Activated T-helper 1 cell treated with Interleukin-2 at 50 U/mL for 16 hours (primary cell): Measurements from ENCODE around the gene SCRN1.

Experiments used
- DNase-seq: peaks from one replicate; pipeline ENCODE4 v3.0.0-alpha.2; 2020; ENCODE audit warnings: low read depth

SCRN1 gene, protein sequence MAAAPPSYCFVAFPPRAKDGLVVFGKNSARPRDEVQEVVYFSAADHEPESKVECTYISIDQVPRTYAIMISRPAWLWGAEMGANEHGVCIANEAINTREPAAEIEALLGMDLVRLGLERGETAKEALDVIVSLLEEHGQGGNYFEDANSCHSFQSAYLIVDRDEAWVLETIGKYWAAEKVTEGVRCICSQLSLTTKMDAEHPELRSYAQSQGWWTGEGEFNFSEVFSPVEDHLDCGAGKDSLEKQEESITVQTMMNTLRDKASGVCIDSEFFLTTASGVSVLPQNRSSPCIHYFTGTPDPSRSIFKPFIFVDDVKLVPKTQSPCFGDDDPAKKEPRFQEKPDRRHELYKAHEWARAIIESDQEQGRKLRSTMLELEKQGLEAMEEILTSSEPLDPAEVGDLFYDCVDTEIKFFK

DNA sequence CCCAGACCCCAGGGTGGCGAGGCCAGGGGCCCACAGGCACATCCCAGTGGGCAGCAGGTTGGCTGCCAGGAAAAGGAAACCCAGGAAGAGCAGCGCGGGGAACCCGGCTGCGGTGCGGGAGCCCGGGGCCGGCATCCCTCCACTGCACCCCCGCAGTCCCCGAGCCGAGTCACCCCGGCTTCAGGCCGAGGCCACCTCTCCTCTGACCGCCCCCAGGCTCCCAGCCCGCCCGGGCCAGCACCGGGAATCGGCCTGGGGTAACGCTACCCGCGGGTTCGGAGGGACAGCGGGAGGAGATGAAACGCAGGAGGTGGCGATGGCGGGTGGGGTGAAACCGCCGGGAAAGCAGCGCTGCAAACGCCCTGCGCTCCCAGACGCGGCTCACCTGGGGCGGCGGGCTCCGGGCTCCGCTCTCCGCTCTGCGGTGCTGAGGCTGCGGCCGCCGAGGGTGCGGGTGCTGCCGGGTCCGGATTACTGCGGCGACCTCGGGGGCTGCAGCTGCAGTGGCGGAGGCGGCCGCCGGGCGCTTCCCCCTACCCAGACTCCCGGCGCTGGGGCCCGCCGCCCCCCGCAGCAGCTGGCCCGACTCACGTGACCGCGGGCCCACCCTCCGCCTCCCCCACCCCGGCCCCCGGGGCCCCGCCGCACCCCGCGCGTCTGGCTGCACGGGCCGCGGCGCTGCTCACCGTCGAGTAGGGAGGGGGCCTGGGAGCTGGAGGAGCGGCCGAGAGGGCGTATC is at the start of gene SCRN1:
Gene SCRN1 (minus strand): TSS at position 545 of the 739 bp plus-strand sequence. CDS start 20,734 bp downstream, outside the sequence.
- peak; percentile 3 for DNase-seq

DNA sequence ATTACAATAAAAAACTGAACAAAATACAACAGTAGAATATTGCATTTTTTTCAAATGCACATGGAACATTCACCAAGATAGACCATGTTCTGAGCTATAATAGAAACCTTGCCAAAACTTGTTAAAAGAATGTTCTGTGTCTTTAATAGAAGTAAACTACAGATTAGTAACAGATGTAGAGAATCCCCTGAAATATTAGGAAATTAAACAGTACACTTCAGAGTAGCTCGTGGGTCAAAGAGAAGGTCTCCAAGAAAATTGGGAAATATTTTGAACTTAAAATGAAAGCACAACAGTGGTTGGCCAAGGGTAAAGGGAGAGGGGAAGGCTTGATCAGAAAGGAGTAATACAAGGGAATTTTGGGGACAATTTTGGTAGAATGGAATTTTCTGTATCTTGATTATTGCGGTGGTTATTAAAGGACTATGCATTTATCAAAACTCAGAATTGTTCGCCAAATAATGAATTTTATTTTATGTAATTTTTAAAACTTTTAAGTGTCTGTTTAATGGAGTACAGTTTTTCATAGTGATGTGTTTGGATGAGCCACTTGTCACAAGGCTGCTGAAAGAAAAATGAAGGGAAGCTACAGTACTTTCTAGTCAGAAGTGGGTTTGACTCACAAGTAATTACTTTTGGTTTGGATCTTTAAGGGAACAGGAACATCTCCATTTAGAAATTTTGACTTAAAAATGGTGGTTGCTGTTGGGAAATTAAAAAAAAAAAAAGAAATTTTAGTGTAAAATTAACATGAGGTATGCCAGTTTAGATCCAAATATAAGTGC is 48.8 kb upstream of the SCRN1 start:
- DNase-seq = no peak

DNA sequence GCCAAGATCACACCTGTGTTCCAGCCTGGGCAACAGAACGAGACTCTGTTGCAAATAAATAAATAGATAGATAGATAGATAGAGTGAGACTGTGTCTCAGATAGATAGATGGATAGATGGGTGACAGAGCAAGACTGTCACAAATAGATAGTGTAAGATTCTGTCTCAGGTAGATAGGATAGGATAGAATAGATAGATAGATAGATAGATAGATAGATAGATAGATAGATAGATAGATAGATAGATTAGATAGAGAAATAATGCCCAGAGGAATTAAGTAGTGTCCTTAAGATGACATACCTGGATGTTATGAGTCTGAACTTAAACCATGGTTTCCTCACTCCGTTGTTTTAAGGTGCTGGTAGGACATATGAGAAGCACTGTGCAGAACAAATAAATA is 46.6 kb upstream of the SCRN1 start:
- no peak for DNase-seq

DNA sequence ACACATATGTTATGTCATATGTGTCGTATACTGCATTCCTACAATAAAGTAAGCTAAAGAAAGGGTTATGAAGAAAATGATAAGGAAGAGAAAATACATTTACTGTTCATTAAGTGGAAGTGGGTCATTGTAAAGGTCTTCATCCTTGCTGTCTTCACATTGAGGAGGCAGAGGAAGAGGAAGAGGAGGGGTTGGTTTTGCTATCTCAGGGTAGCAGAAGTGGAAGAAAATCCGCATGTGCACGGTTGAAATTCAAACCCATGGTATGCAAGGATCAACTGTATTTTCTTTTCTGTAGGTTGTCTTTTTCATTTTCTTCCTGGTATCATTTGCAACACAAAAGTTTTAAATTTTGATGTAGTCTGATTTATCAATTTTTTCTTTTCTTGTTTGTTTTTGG is 44.9 kb upstream of the SCRN1 start:
- no peak for DNase-seq

DNA sequence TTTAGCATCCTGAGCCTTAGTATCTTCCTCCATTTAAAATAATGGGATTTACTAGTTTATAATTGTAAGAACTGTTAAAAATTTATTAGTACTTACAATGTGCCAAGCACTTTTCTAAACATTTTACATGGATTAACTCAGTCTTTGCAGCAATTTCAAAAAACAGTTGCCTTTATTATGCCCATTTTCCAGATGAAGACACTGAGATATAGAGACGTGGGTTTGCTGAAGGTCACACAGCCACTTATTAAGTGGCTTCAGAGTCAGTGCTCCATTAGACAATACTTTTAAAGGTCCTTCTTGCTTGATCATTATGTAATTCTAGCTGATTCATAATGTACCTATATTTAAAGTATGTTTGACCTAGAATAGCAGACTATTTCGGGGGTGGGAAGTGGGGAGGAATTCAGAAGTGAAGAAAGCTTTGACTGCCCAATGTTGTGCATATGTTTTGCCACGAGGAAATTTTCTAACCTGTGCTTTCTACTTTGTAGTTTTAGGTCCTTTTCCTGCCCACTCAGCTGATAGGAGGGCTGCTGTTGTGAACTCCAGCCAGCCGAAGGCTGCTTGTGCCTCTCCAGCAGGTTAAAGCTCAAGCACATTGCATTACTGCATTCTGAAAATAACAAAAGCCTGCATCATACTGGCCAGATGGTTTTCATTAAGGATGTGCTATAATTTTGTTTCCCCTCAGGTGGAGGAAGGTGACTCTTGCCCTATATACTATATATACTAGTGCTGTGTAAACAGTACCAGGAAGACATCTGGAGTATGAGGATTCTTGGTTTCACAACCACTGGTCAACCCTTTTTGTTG is 42.9 kb upstream of the SCRN1 start:
- no peak for DNase-seq

DNA sequence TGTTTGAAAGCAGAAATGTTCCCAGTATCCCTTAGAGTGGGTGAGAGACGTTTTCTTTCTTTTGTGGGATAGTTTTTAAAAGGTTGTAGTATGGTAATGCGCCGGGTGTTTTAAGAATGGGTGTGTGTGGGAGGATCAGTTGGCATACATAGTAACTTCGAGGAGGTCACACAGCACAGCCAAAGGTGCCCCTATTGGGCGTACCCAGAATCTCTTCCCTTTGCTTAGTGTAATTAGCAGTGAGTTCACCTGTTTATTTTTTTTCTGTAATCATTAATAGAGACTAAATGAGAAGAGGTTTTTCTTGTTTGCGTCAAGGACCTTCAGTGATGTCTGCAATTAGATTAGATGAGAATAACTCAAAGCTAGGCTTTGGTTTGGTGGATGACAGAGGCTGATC is 40.1 kb upstream of the SCRN1 start:
- DNase-seq = no peak

DNA sequence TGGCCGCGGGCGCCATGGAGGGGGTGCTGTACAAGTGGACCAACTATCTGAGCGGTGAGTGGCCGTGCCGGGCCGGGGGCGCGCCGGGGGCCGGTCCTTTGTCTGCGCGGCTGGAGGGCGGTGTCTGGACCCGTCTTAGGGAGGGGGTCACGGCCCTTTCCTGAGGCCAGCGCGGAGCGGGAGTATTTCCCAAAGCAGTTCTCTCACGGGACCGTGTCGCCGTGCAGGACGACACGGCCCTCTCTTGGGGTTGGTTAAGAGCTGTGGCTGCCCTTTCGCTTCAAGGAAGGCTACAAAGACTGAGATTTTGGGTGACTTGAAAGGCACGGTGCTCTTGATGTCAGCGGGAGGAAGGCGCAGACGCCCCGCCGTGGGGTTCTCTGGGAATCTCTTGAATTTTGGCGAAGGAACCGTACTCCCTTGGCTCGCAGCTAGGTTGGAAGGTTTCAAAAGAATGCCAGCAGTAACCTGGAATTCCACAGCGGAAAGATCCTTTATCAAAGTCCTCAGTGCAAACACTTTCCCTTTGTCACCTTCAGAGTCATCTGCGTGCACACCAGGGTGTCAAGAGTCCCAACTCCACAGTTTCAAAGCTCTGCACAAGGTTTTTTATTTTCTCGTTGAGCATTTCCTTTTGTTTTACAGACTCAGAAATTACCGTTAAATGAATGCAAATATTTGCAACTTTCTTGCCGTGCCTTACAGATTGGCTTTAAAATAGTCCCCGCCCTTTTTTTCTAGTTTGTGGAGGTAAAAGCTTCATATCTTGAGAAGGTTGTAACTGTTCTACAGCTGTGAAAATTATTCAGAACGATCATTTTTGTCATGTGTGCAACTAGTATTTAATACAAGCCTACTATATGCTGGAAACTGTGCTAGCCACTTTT is 39.4 kb upstream of the SCRN1 start:
- peak; percentile 5 for DNase-seq

DNA sequence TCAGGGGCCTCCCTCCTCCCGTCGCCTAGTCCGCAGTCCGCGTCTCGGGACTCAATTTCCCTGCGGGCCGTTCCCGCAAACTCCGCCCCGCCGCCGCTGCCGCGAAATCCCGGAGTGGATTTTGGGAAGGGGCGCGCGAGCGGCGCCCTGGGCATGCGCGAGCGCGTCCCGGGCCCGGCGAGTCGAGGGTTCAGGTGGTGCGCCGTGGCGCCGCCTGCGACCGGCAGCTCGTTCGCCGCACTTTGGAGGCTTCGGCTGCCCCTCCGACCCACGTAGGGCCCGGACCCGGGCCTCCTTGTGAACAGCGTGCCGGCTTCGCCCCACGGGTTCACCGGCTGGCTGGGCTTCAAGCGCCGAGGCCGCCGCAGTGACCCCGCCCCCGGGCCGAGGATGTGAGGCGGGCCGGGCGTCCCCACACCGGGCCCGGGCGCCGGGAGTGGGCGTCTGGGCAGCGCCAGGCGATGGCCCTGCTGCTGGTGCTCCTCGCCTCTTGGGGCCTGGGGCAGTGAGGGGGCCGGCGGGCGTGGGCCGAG is 38.7 kb upstream of the SCRN1 start, which contains the start of gene PLEKHA8:
Gene PLEKHA8 (plus strand): TSS at position 197 of the 533 bp plus-strand sequence. CDS start 351 bp downstream, outside the sequence.
- peak; percentile 83 for DNase-seq

DNA sequence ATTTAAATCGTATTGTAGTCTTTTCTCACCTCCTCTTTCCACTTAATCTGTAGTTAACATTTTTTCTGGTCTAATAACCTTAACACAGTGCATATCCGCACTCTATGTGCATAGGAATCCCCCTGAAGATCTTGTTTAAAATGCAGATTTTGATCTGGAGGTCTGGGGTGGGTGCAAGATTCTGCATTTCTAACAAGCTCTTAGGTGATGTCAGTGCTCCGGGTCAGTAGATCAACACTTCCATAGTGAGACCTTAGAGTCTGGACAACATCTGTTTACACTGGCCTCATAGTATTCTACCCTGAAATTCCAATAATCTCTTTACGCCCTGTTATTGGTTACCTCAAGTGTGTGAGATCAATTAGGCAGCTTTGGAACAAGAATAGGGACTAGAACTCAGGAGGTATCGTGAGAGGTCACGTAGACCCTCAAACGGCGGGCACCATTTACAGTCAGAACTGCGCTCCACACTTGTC is 38.2 kb upstream of the SCRN1 start:
- DNase-seq = no peak

DNA sequence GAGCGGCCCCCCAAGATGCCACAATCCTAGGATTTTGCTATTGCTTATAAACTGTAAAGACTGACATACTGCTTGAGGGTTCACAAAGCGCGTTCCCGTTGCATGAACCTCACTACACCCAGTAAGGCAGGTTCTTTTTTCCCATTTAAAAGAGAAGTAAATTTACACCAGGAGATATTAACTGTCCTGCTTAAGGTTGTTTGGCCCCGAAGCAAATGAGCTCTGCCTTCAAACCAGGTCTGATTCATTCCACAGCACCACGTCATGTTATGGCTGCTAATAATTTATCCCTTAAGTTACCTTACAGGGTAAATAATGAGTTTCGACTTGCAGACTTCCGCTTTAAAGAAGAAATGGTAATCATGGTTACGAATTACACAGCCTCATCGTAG is 37.5 kb upstream of the SCRN1 start:
- no peak for DNase-seq

DNA sequence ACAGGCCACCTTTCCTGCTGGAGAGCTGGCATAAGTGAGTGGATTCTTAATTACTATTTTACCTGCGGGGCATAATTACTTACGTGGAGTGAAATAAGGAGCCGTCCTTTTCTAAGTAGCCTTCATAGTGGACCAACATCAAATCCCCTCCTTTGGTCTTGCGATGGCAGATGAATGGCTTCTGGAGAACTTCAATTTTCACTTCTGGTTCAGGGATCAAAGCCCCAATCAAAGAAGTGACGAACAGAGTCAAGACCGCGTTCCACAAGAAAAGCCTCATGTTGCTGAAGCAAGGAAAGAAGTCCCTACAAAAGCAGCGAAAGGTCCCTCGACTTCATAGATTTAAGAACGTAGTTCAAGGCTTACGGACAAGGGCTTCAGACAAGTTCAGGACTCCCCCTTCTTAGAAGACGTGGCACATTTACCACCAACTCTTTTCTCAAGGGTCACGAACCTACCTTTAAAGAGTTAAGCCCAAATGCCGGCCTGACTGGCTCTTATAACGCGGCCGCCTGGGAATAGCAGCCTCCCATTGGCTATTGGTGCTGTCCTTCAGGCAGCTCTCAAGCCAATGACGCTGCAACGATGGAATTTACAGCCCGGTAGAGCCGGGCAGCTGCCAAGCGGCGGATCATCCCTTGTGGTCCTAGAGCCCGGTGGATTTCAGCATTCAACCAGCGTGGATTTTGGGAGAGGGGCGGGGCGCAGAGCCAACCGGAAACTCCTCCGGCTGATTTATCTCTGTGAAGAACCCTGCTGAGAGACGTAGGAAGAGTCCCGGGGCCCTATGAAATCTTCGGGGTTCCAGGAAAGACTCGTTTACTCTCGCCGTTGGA is 36.8 kb upstream of the SCRN1 start, which contains the start of gene FKBP14:
Gene FKBP14 (minus strand): TSS at position 474 of the 836 bp plus-strand sequence. CDS start 194 bp downstream, at position 280.
- peak; percentile 84 for DNase-seq

DNA sequence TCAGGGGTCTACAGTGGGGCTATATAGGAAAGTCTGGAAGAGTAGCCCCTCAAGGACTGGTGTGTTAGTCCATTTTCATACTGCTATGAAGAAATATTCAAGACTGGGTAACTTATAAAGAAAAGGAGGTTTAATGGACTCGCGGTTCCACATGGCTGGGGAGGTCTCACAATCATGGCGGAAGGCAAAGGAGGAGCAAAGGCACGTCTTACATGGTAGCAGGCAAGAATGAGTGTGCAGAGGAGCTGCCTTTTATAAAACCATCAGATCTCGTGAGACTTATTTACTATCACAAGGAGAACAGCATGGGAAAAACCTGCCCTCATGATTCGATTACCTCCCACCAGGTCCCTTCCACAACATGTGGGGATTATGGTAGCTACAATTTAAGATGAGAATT is 33.9 kb upstream of the SCRN1 start:
- no peak for DNase-seq

DNA sequence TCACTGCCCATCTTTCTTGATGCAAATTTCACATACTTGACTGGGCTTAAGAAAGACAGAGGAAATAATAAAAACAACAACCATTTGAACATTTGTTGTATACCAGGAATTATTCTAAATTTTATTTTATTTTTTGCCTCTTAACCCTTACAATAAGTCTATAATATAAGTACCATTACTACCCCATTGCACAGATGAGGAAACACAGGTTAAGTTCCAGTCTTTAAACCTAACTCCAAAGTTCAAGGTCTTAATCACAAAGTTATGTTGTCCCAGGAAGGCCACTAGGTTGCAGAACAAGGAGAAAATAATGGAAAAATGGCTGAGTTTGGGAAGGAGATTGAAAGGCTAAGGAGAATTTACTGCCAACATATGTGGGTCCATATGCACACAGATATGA is 33.4 kb upstream of the SCRN1 start:
- no peak for DNase-seq

DNA sequence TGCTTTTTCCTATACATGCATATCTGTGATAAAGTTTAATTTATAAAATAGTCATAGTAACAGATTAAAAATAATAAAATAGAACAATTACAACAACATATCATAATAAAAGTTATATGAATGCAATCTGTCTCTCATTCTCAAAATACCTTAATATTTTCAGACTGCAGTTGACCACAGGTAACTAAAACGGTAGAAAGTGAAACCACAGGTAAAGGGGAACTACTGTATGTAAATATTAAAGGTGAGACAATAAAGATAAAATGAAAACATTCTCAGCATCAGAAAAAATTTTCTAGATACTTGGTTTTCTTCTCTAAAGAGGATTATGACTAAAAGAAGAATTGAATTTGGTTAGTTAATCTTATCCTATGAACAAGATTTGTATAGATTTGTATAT is 30.9 kb upstream of the SCRN1 start:
- no peak for DNase-seq

DNA sequence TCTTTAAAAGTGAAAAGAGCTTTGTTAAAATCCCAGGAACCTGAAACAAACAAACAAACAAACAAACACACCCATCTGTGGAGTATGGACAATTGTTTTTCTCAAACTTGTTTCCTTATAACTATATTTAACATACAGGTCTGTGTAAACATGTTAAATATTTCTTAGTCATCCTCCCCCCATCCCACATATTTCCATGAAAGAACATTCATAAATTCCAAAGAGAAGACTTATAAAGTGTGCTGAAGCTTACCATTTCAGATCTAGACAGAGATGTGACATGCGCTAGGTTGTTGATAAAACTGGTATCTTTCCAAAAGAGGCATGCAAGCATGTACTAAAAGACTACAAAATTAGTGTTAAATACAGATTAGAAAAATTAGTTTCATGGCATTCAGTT is 30.4 kb upstream of the SCRN1 start:
- no peak for DNase-seq

DNA sequence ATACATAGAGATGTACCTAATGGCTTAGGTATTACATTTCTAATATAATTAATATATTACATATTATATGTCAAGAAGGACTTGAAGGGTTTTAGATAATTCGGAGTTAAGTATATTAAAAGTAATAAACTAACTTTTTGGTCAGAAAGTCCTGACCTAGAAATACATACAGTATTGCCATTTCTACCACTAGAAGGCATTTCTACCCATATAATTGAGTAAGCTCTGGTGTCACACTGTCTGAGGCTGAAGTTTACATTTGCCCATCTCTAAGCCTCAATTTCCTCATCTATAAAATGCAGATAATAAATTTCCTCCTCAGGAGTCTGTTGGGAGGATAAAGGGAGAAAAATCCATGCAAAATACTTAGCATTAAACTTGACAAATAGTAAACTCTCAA is 29.8 kb upstream of the SCRN1 start:
- no peak for DNase-seq

DNA sequence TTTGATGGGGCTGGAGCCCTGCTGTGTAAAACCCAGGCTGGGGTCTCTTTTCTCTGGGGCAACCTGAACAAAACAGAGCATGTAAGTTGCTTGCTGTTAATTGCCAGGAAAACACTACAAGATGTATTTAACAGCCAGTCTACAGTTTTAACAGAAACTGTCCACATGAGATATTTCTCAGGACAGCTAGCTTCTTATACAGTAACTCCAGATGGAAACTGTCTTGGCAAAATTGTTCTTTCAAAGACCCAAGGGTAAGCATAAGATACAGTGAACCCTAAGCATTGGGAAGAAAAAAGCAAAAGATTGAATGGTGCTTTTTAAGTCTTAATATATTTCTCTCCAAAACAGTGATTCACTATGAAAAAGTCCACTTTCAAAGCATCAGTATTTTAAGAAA is 28.9 kb upstream of the SCRN1 start:
- DNase-seq = no peak

DNA sequence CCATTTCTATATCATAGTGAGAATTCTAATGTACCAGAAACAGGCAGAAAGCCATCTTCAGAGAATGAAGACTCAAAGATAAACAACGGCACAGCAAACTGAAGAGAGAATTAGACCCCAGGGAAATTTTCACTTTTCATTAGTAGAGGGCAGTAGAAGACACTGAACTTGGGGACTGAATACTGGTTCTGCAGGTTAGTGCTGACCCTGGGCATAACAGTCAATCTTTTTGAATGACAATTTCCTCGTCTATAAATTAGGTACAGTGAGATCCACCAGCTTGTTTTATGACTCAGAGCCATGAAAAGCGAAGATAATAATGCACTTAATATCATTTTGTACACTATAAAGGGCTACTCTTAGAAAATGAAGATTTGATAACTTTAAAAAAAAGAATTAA is 23.2 kb upstream of the SCRN1 start:
- DNase-seq = no peak

DNA sequence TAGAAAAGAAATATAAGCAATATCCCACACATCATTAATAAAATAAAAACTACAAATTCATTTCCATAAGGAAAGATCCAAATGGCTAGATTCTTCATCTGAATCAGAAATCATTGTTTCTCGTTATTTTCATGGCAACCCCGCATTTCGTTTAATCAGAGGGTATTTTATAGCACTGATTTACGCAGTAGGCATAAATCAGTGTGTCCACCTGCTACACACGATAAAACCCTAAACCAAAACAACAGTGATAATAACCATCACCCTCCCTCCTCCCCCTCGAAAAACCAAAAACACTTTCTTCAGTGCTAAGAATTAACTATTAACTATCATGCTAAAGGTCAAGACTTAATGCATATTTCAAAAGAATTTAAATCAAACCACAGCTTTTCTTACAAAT is 20.4 kb upstream of the SCRN1 start:
- DNase-seq = no peak
